LNCAP (cell line): Measurements from ENCODE around the gene SPSB3.

Source experiments
- CTCF ChIP-seq: fragments of 450-650 bp; IDR thresholded peaks from 2 replicates; pipeline ENCODE4 v1.5.1; 2017; ENCODE audit warnings: mild to moderate bottlenecking

The SPSB3 gene

GRCh38 chr16:1764971-1765370 is 17.4 kb downstream of the SPSB3 start:
- no peak for TF ChIP-seq CTCF

GRCh38 chr16:1763521-1764511 is 18.6 kb downstream of the SPSB3 start:
- peak; percentile 37; the same call in 1 of the 2 replicates for TF ChIP-seq CTCF

GRCh38 chr16:1762879-1763520 is 19.4 kb downstream of the SPSB3 start:
- no peak for TF ChIP-seq CTCF

- TF ChIP-seq CTCF: no peak
Observed at GRCh38 chr16:1762196-1762878, 20.0 kb downstream of the SPSB3 start.

GRCh38 chr16:1761751-1762150 is 20.6 kb downstream of the SPSB3 start:
- TF ChIP-seq CTCF: no peak

GRCh38 chr16:1760911-1761310 is 21.5 kb downstream of the SPSB3 start:
- no peak for TF ChIP-seq CTCF

- TF ChIP-seq CTCF: no peak
Observed at GRCh38 chr16:1759511-1759910, 22.9 kb downstream of the SPSB3 start.
